ENCODE data around the gene OPN3. TPM values are rescaled to one million over a fixed set of nuclear protein-coding genes. Genes with fewer than 3 reads are reported as not detected.

The OPN3 gene
- total RNA-seq, 2 donors from 2014 or later = 11.7 to 39.1 TPM

GRCh38 chr1:241591317-241591716 lies 48.9 kb downstream of the OPN3 start:
- H3K9ac ChIP-seq (ENCODE audit: low read depth in 2 of 2, low read length in 2 of 2) = no peak overlapping the region
- H3K36me3 ChIP-seq = no peaks in the 10 kb centered on the region
- no peak overlapping the region for H3K4me3 ChIP-seq
- DNase-seq = no peak
- H3K9me3 ChIP-seq = no peaks in the 10 kb centered on the region
- H3K4me1 ChIP-seq = no peaks in the 10 kb centered on the region
- no peak overlapping the region for H3K27ac ChIP-seq
- no peaks in the 10 kb centered on the region for H3K27me3 ChIP-seq
- no peak for TF ChIP-seq CTCF (IDR thresholded peaks at IDR 0.05)
- intact Hi-C loops (cut with DNase I) = no loop called here

GRCh38 chr1:241590719-241591118 lies 49.5 kb downstream of the OPN3 start:
- H3K4me3 ChIP-seq = no peak overlapping the region

GRCh38 chr1:241589521-241589920 lies 50.6 kb downstream of the OPN3 start:
- H3K27me3 ChIP-seq = no peaks in the 10 kb centered on the region
- no peak for TF ChIP-seq CTCF (IDR thresholded peaks at IDR 0.05)
- H3K4me1 ChIP-seq = no peaks in the 10 kb centered on the region
- no peak overlapping the region for H3K4me3 ChIP-seq
- H3K27ac ChIP-seq = no peak overlapping the region
- intact Hi-C loops (cut with DNase I) = no loop called here
- H3K9me3 ChIP-seq = no peaks in the 10 kb centered on the region
- DNase-seq = no peak
- no peak overlapping the region for H3K9ac ChIP-seq (ENCODE audit: low read depth in 2 of 2, low read length in 2 of 2)
- H3K36me3 ChIP-seq = no peaks in the 10 kb centered on the region

More at GRCh38 chr1:241590719-241591118, 49.5 kb downstream of the OPN3 start:
- DNase-seq = no peak
- no peak for TF ChIP-seq CTCF (IDR thresholded peaks at IDR 0.05)
- intact Hi-C loops (cut with DNase I) = no loop called here
- Histone ChIP-seq H3K27ac (no peak overlapping the region), H3K27me3 (no peaks in the 10 kb centered on the region), H3K9ac (ENCODE audit: low read depth in 2 of 2, low read length in 2 of 2) (no peak overlapping the region), H3K9me3 (no peaks in the 10 kb centered on the region), H3K36me3 (no peaks in the 10 kb centered on the region), H3K4me1 (no peaks in the 10 kb centered on the region)

- H3K27me3 ChIP-seq = no peaks in the 10 kb centered on the region
- H3K4me3 ChIP-seq = no peak overlapping the region
- H3K9ac ChIP-seq (ENCODE audit: low read depth in 2 of 2, low read length in 2 of 2) = no peak overlapping the region
- no peaks in the 10 kb centered on the region for H3K9me3 ChIP-seq
- intact Hi-C loops (cut with DNase I) = no loop called here
- H3K4me1 ChIP-seq = no peaks in the 10 kb centered on the region
- TF ChIP-seq CTCF (IDR thresholded peaks at IDR 0.05) = no peak
- DNase-seq = no peak
- no peaks in the 10 kb centered on the region for H3K36me3 ChIP-seq
- no peak overlapping the region for H3K27ac ChIP-seq
Observed at GRCh38 chr1:241586905-241587512, 53.2 kb downstream of the OPN3 start.

GRCh38 chr1:241582921-241583321 lies 57.2 kb downstream of the OPN3 start:
- TF ChIP-seq CTCF (IDR thresholded peaks at IDR 0.05) = no peak
- no peaks in the 10 kb centered on the region for H3K36me3 ChIP-seq
- no peaks in the 10 kb centered on the region for H3K9me3 ChIP-seq
- DNase-seq = no peak
- no peak overlapping the region for H3K27ac ChIP-seq
- H3K27me3 ChIP-seq = no peaks in the 10 kb centered on the region
- intact Hi-C loops (cut with DNase I) = no loop called here
- no peak overlapping the region for H3K4me3 ChIP-seq
- no peaks in the 10 kb centered on the region for H3K4me1 ChIP-seq
- H3K9ac ChIP-seq (ENCODE audit: low read depth in 2 of 2, low read length in 2 of 2) = no peak overlapping the region
